Measurements from ENCODE around the gene ATMIN.

The ATMIN gene, protein sequence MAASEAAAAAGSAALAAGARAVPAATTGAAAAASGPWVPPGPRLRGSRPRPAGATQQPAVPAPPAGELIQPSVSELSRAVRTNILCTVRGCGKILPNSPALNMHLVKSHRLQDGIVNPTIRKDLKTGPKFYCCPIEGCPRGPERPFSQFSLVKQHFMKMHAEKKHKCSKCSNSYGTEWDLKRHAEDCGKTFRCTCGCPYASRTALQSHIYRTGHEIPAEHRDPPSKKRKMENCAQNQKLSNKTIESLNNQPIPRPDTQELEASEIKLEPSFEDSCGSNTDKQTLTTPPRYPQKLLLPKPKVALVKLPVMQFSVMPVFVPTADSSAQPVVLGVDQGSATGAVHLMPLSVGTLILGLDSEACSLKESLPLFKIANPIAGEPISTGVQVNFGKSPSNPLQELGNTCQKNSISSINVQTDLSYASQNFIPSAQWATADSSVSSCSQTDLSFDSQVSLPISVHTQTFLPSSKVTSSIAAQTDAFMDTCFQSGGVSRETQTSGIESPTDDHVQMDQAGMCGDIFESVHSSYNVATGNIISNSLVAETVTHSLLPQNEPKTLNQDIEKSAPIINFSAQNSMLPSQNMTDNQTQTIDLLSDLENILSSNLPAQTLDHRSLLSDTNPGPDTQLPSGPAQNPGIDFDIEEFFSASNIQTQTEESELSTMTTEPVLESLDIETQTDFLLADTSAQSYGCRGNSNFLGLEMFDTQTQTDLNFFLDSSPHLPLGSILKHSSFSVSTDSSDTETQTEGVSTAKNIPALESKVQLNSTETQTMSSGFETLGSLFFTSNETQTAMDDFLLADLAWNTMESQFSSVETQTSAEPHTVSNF

DNA sequence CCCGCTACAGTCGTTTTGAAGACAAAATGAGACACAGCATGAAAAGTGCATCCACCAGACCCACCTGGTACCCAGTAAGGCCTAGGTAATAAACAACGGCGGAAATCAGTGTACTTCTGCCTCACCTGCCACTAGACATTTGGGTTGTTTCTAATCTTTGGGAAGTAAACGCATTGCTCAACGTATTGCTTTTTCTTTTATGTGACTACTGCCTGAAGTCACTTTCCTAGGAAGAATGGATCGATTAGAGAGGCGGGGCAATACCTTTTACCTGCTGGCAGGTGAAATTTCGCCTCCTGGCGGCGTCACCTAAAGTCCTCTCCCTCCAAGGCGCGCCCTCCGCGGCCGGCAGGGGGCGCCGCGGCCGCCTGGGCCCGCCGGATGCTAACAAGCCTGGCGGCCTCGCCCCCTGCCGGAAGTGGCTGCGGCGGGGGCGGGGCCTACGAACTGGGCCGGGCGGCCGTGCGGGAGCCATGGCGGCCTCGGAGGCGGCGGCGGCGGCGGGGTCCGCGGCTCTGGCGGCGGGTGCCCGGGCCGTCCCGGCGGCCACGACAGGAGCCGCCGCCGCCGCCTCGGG lies at the start of gene ATMIN:
Gene ATMIN (plus strand): TSS at position 445 of the 577 bp plus-strand sequence. CDS start 29 bp downstream, at position 474.
- DNase-seq (ENCODE audit: low read depth, low spot score), result peak; percentile 76

GRCh38 chr16:80986557-80986956 lies 49.1 kb upstream of the ATMIN start:
- no peak for DNase-seq (ENCODE audit: low read depth, low spot score)

DNA sequence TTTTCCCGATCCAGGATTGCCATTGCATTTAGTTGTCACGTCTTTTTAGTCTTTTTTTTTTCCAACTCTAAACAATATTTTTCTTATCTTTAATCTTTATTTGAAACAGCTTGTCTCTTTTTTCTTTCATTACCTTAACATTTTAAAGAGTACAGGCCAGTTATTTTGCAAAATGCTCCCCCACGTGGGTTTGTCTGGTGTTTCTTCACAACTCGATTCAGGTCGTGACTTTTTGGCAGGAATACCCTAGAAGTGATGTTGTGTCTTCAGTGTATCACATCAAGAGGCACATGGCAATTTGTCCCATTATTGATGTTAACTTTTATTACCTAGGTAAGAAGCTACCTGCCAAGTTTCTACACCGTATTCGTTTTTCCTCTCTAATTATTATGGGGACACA lies 46.9 kb upstream of the ATMIN start:
- DNase-seq (ENCODE audit: low read depth, low spot score), result no peak

DNA sequence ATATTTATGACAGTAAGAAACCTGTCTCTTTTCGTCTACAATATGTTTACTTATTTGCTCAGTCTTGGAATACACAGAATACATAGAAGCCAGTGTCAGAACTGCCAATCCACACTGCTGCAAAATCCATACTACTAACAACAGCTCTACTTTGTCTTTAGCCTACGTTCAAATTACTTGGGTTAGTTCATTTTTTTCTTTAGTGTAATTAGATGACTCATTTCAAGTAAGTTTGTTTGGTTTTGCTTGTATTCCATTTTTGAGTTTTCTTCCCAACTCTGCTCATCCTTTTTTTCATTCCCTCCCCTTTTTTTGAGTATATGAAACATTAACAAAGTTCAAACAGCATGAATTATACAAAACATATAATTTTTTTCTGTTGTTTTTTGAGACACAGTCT lies 45.8 kb upstream of the ATMIN start:
- no peak for DNase-seq (ENCODE audit: low read depth, low spot score)

DNA sequence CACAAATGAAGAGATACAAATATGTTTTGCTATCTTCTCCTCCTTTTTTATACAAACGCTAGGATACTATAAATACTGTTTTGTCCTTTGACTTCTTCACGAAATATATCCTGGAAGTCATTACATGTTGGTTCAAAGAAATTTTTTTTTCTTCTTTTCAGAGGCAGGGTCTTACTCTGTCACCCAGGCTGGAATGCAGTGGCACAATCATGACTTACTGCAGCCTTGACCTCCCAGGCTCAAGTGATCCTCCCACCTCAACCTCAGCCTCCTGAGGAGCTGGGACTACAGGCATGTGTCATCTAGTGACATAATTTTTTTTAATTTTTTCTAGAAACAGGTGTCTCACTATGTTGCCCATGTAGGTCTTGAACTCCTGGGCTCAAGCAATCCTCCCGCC lies 45.1 kb upstream of the ATMIN start:
- DNase-seq (ENCODE audit: low read depth, low spot score), result no peak

- DNase-seq (ENCODE audit: low read depth, low spot score), result no peak
Observed at GRCh38 chr16:80990978-80991377, 44.7 kb upstream of the ATMIN start.

GRCh38 chr16:80991792-80992430 lies 43.7 kb upstream of the ATMIN start:
- DNase-seq (ENCODE audit: low read depth, low spot score), result no peak

GRCh38 chr16:80992676-80993293 lies 42.9 kb upstream of the ATMIN start:
- no peak for DNase-seq (ENCODE audit: low read depth, low spot score)

DNA sequence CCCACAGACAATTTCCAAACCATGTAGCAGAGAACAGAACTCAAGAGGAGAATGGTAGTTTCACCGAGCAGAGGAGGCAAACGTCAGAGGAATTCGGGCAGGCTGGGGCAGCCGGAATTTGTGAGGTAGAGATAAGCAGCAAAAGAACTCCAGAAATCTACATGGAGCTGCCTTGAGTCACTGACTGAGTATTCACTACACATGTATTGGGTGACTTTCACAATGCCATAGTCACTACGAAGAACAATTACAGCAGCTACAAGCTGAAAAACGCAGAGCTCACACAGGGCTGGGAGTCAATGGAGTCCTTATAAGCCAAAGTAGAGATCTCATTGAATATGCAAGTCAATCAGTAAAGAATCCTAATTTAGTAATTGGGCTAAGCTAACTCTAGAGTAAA lies 42.3 kb upstream of the ATMIN start:
- DNase-seq (ENCODE audit: low read depth, low spot score), result no peak

DNA sequence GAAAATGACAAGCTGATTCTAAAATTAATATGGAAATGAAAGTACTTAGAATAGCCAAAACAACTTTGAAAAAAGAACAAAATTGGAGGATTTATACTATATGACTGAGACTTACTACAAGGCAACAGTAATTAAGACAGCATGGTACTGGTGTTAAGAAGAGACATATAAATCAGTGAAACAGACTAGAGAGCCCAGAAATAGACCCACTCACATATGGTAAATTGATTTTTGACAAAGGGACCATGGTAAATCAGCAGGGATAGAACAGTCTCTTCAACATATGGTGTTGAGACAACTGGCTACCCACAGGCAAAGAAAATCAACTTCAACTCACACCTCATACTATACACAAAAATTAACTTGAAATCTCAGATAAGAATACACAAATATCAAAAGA lies 41.8 kb upstream of the ATMIN start:
- no peak for DNase-seq (ENCODE audit: low read depth, low spot score)

GRCh38 chr16:80994451-80994850 lies 41.2 kb upstream of the ATMIN start:
- no peak for DNase-seq (ENCODE audit: low read depth, low spot score)

DNA sequence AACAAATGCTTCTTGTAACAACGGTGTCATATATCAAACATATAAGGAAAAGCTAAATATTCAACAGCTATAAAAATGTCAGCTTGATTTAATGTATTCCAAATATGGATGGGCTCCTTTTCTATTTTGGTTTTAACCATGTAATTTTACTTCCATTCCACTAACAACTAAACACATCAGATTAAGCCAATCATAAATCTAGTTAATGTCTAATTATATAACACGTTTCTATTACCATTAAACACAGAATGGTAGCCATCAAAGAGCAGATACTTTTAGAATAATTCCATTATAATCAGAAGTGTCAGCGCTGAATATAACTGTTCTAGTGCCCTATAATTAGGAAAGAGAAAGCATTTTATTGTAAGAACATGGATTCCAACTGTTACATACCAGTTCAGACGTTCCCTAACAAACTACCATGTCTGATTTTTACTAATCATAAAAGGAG lies 38.9 kb upstream of the ATMIN start:
- DNase-seq (ENCODE audit: low read depth, low spot score), result no peak

GRCh38 chr16:80997139-80997798 lies 38.4 kb upstream of the ATMIN start:
- DNase-seq (ENCODE audit: low read depth, low spot score), result no peak

- DNase-seq (ENCODE audit: low read depth, low spot score), result no peak
Observed at GRCh38 chr16:80997964-80998620, 37.5 kb upstream of the ATMIN start.

GRCh38 chr16:81000873-81001272 lies 34.8 kb upstream of the ATMIN start:
- DNase-seq (ENCODE audit: low read depth, low spot score), result no peak

DNA sequence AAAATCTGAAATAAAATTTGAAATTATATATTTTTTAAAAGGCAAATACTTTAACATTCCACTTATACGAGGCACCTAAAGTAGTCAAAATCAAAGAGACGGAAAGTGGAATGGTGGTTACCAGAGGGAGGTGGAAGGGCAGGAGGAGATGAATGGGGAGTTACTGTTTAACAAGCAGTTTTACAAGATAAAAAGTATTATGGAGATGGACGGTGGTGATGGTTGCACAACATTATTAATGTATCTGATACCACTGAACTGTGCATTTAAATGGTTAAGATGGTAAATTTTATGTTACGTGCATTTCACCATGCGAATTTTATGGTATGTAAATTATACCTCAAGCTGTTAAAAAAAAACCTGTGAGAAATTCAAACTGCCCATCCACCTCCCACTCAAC lies 34.3 kb upstream of the ATMIN start:
- DNase-seq (ENCODE audit: low read depth, low spot score), result no peak

- DNase-seq (ENCODE audit: low read depth, low spot score), result no peak
Observed at GRCh38 chr16:81003064-81003463, 32.6 kb upstream of the ATMIN start.

DNA sequence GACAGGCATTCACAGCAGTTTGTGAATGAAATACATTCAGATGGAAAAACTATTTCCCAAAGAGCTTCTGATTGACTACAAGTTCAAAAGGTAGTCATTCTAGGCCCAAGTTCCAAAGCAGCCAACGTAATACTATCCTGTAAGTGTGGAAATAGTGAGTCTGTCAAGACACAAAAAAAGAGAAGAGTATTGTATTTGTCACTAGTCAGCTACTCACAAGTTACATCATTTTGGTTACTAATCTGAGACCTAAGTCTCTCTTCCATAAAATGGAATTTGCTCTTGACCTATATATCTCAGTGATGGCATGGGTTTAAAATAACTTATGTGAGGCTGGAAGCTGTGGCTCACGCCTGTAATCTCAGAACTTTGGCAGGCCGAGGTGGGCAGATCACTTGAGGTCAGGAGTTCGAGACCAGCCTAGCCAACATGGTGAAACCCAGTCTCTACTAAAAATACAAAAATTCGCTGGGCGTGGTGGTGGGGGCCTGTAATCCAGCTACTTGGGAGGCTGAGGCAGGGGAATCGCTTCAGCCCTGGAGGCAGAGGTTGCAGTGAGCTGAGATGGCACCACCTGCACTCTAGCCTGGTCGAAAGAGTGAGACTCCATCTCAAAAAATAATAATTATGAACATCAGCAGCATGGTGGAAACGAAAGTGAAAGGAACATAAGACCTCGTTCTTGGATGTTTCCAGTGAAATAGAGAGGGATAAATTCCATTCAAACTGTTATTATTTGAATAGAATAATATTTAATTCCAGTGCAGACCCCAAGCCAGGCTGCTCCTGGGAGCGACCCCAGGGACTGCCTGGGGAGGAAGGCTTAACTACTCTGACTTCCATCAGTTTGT lies 31.8 kb upstream of the ATMIN start:
- no peak for DNase-seq (ENCODE audit: low read depth, low spot score)

GRCh38 chr16:81004646-81005353 lies 30.8 kb upstream of the ATMIN start:
- DNase-seq (ENCODE audit: low read depth, low spot score), result no peak
